GM12801 (cell line): ENCODE data around the gene RNF213.

Experiments
- CTCF ChIP-seq: IDR thresholded peaks from one replicate; pipeline ENCODE4 v1.5.1; 2011; ENCODE audit warnings: control low read depth; ENCODE audit not compliant: insufficient read length; ENCODE audit errors: extremely low read depth

RNF213 gene

GRCh38 chr17:80345841-80346497 lies 85.3 kb downstream of the RNF213 start:
- TF ChIP-seq CTCF: no peak

GRCh38 chr17:80346498-80347275 lies 86.0 kb downstream of the RNF213 start:
- no peak for TF ChIP-seq CTCF

- no peak for TF ChIP-seq CTCF
Observed at GRCh38 chr17:80347536-80347935, 86.9 kb downstream of the RNF213 start.

GRCh38 chr17:80347948-80348351 lies 87.3 kb downstream of the RNF213 start:
- TF ChIP-seq CTCF: no peak

- no peak for TF ChIP-seq CTCF
Observed at GRCh38 chr17:80348551-80349150, 88.0 kb downstream of the RNF213 start.

- no peak for TF ChIP-seq CTCF
Observed at GRCh38 chr17:80349151-80349651, 88.5 kb downstream of the RNF213 start.

- TF ChIP-seq CTCF: no peak
Observed at GRCh38 chr17:80349751-80350150, 89.1 kb downstream of the RNF213 start.
